ENCODE measurements around the gene INS.
A peak's percentile ranks its signal among the peaks of the same experiment; 100 is the strongest.
"Not testable (repeated sequence)": the region's sequence is repeated elsewhere in the genome, so short reads cannot be mapped to it uniquely, and the experiment has no call there.

INS gene

DNA sequence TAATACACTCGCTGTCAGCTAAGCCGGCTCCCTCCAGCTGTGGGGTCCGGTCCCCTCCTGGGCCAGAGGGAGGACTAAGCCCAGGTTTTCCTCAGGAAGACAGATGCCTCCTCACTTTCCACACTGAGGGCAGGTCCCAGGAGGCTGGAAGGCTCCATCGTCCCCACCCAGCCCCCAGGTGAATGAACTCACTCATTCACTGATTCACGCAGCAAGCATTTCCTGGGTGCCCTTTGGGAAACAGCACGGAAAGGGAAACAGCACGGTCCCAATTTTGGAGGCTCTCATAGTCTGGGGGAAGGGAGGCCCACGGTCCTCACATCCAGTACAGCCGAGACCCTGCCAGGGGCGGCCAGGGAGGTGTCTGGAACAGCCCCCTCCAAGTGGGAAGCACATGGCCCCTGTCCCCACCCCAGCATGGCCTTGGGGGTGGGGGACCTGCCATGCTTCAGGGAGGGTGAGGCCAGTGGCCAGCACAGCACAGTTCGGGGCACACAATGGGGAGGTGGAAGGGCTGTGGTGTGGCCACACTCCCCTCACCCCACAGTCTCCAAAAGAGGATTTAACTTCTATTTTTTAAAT lies 19.9 kb upstream of the INS start:
- DNase-seq, result no peak

- no peak for DNase-seq
Measured at GRCh38 chr11:2180347-2180746, 19.3 kb upstream of the INS start.

- no peak for DNase-seq
Measured at GRCh38 chr11:2179516-2179915, 18.5 kb upstream of the INS start.

GRCh38 chr11:2178906-2179494 lies 18.0 kb upstream of the INS start:
- peak; percentile 35 for DNase-seq

DNA sequence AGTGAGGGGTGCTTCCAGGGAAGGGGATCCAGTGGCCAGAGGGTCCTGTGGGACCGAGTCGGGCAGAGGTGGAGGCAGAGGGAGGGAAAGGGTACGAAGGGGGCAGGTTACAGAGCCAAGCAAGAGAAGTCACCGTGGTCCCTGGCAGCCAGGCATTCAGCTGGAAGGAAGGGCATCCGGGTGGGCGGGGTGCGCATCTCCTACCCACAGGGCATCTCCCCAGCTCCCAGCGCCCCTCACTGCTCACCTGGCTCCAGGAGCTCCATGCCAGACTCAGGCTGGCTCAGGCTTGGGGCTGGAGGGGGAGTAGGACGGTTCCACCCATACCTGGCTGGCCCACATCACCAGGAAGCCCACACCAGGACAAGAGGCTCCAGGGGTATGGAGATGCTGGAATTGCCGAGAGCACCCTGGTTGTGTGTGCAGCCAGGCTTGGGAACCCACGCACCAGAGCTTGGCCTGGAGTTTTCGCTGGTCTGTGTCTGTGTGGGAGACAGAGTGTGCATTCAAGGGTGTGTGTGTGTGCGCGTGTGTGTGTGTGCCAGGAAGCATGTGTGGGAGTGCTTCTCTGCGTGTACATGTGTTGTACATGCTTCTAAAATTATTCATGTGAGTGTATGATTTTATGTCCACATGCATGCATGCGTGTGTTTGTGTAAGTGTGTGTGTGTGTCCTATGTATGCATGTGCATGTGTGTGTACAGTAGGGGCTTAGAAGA lies 17.2 kb upstream of the INS start:
- not testable (repeated sequence) for DNase-seq

GRCh38 chr11:2177076-2177475 lies 16.1 kb upstream of the INS start:
- DNase-seq, result no peak

DNA sequence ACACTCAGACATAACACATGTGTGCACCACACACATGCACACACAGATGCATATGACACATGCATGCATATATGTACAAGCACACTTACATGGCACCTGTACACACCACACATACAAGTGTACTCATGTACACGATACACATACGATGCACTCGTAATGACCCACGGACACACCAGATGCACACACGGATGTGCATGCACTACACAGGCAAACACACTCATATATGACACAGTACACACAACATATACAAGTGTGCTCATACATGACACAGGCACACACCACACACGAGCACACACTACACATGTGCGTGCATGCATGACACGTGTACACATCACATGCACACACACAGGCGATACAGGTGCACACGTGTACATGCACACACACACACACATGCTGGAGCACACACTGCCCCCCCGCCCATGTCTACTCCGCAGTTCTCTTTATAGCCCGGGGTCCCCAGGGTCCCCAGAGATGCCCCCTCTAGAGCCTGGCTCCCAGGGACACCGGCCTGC lies 15.4 kb upstream of the INS start:
- DNase-seq, result no peak

DNA sequence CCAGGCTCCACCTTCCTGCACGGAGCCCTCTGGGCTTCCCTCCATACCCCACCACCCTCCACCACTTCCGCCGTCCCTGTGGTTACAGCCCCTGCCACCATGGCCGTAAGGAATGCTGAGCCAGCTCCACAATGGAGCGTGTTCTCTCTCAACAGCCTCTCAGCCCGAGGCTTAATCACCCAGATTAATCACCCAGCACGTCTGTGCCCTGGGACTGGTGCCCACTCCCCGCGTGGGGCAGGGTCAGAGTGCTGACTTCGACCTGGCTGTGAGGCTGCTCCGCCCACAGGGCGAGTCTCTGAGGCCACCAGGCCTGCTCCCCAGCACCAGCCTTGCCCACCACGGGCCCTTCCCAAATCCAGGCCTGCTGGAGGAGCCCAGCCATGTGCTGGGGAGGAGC lies 14.7 kb upstream of the INS start:
- DNase-seq, result no peak

DNA sequence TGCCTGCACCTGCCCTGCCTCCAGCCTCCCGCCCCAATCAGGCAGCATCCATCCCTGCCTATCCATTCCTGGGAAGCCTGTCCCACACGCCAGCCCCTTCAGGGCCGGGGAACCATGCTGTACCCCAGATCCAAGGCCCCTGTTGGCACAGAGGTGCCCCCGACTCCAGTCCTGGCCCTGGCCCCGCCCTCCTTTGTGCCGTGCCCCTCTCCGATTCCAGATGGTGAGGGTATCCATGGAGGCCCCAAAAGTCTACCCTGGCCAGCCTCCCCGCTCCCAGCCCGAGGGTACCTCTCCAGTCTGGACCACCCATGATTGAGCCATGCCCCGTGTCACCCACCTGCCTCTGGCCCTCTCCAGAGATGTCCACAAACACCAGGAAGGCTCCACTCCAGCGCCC lies 13.4 kb upstream of the INS start:
- no peak for DNase-seq

- no peak for DNase-seq
Measured at GRCh38 chr11:2173761-2174160, 12.8 kb upstream of the INS start.

GRCh38 chr11:2173150-2173693 lies 12.2 kb upstream of the INS start:
- no peak for DNase-seq

DNA sequence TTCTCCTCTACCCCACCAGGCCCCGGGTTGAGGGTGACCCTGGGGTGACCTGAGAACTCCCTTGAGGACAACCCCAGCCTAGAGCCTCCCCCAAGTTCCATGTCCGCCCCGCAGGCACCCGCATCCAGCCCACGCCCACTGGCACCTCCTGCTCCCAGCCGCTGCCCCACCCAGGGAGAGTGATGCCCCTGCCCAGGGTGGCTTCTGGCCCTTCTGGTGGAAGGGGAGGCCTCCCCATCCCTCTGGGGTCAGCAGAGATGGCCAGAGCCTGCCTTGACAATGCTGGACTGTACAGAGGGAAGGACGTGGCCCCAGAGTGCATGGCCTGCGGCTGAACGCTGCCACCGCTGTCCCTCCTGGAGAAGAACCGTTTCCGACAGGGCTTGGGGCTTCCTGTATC lies 11.7 kb upstream of the INS start:
- DNase-seq, result no peak

DNA sequence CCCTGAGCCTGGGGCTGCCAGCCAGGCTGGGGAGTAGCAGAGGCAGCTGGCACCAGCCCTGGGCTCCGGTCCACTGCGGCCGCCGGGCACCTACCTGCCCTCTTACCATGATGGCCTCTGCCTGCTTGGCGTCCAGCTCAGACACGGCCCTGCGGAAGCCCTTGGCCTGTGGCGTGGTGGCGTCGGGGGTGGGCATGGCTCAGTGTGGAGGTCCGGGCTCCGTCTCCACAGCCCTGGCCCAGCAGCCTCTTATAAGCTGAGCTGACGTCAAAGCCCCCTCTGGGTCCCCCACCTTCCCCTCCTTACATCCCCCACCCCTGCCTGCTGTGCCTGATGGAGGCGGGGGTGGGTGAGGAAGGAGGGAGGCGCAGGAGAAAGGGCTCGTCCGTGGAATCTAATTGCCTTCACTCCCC lies 10.6 kb upstream of the INS start, which contains the start of gene TH:
TSS of gene TH (minus strand) at position 225 of the 413 bp plus-strand sequence. CDS start at position 196, 29 bp downstream.
- no peak for DNase-seq

GRCh38 chr11:2169626-2170570 lies 8.9 kb upstream of the INS start:
- DNase-seq, result no peak

DNA sequence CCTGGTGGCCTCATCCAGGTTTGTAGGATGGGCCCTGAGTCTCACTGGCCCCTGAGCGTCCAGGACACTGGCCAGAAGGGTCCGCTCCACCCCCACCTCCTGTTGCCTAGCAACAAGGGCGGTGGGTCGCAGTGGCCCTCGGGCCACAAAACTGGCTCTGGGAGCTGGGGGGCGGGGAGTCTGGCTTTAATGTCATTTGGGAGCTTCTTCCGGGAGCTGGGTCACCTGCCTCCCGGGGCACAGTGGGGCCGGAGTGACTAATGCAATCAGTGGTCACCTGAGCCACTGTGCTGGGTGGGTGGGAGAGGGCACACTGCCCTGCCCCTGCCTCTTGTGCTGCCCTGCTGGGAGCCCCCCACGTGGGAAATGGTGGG lies 8.0 kb upstream of the INS start:
- DNase-seq, result no peak

DNA sequence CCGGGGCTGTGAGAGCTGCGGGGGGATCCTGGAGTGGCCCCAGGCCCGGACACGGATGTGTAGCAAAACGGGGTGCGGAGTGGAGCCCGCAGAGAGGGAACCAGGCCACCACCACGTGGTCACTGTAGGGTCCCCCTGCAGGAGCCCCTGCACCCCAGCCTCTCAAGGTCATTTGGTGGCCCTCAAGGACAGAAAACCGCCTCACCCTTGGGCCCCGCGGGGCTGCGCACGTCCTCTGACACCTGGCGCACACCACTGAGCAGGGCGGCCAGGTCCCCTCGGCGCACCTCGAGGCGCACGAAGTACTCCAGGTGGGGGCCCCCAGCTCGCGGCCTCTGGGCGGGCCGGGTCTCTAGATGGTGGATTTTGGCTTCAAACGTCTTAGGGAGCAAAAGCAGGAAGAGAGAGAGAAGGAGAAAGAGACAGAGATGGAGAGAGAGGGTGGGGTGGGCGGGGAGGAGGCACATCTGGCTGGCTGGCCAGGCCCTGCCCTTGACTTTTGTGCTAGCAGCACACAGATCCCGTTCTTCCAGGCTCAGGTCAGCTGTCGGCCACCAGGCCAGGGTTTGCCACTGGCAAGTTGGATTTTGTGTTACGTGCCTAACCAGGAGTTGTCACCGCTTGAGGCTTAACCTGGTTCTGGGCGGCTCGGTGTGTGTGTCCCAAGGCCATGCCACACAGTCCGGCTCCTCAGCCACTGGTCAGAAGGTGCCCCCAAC lies 7.4 kb upstream of the INS start:
- DNase-seq, result no peak

GRCh38 chr11:2167141-2168045 lies 6.4 kb upstream of the INS start:
- no peak for DNase-seq

DNA sequence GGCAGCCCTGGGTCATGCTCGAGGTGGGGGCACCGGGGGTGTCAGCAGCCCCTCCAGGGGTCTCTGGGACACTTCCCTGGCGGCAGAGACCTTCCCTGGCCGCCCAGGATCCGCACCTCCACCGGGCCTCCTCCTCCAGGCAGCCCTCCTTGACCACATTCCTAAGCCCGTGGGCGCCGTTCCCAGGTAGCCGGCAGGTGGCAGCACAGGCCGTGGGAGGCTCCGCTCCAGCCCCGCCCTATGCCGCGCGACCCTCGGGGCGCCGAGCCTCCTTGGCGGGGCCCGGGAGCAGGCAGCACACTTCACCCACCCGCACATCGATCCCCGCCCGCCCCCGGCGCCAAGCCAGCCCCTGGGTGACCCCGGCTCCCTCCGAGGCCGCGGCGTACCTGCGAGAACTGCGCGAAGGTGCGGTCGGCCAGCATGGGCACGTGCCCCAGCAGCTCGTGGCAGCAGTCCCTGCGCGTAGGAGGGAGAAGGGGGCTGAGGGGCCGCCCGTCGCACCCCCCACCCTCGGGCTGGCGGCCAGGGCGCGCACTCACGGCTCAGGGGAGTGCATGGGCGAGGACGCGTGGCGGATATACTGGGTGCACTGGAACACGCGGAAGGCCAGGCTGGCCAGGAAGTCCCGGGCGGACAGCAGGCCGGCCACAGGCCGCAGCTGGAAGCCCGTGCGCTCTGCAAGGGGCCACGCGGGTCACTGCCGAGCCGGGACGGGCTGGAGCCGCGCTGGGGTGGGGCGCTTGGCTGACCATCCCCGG lies 5.3 kb upstream of the INS start:
- no peak for DNase-seq

- DNase-seq, result no peak
Measured at GRCh38 chr11:2165571-2165970, 4.6 kb upstream of the INS start.

DNA sequence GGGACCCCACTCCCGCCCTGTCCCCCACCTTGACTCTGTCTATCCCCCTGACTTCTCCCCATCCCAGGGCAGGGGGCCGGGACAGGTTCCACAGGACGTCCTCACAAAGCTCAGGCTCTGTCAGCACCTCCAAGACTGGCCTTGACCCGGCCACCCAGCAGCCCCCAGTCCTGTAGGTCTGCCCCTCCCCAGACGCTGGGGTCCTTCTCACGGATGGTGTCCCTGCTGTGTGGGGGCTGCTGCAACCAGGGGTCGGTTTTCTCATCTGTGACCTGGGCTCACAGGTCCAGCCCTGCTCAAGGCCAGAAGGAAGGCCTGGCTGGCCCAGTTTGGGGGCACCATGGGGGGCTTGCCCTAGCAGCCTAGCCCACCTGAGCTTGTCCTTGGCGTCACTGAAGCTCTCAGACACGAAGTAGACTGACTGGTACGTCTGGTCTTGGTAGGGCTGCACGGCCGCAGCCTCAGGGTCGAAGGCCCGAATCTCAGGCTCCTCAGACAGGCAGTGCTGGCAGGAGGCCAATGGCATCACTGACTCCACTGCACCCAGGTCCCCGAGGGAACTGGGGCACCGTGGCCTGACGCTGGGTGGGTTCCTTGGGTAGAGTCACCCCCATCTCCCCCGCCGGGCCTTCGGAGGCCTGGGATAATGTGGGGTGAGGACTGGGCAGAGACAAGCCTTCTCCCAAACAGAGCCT lies 4.0 kb upstream of the INS start:
- DNase-seq, result no peak

All from COR-L47 (cell line).